Measurements from ENCODE around the gene HCAR2. TPM values are rescaled to one million over a fixed set of nuclear protein-coding genes. Genes with fewer than 3 reads are reported as not detected.

The HCAR2 gene
- 2.4 TPM in 1 of 2 replicates, not detected in the other for total RNA-seq

GRCh38 chr12:122702890-122703611 is at the start of gene HCAR2:
Gene HCAR2 (minus strand): TSS chr12:122703357. CDS start chr12:122703283, 74 bp downstream.

GRCh38 chr12:122752464-122753318 is 49.5 kb upstream of the HCAR2 start, which contains the start of gene DENR:
Gene DENR (plus strand): TSS chr12:122752824. CDS start chr12:122753702, 878 bp downstream.

GRCh38 chr12:122730215-122731014 is 27.3 kb upstream of the HCAR2 start, which contains the start of gene HCAR1:
Gene HCAR1 (minus strand): TSS chr12:122730844. CDS start chr12:122730339, 505 bp downstream.

GRCh38 chr12:122716658-122717057 is 13.5 kb upstream of the HCAR2 start, which contains the start of gene HCAR3:
Gene HCAR3 (minus strand): TSS chr12:122716811. CDS start chr12:122716737, 74 bp downstream.

Small RNA genes within 50 kb of the gene (small RNA-seq; reads per million reads assigned to genes)
- not detected for gene AC026333.2 (ENCODE audit: low replicate concordance)

Other genes with a start within 250 kb of the HCAR2 start
- 17.9 and 21.9 TPM in 2 replicates for gene ZCCHC8, start 202.4 kb downstream of the HCAR2 start, total RNA-seq
- gene RSRC2, start 176.4 kb downstream of the HCAR2 start, total RNA-seq: 42.5 and 44.2 TPM in 2 replicates
- 4.8 and 62.3 TPM in 2 replicates for gene KNTC1, start 176.1 kb downstream of the HCAR2 start, total RNA-seq
- 0.14 and 1.8 TPM in 2 replicates for gene HCAR3, start 13.5 kb upstream of the HCAR2 start, total RNA-seq
- gene HCAR1, start 27.5 kb upstream of the HCAR2 start, total RNA-seq: 0.66 and 0.72 TPM in 2 replicates
- gene DENR, start 49.5 kb upstream of the HCAR2 start, total RNA-seq: 39.6 and 54.7 TPM in 2 replicates
- 0.57 and 1.3 TPM in 2 replicates for gene CCDC62, start 71.2 kb upstream of the HCAR2 start, total RNA-seq
- gene HIP1R, start 132.1 kb upstream of the HCAR2 start, total RNA-seq: 9.6 and 15.6 TPM in 2 replicates
- 26.0 and 32.1 TPM in 2 replicates for gene VPS37B, start 192.8 kb upstream of the HCAR2 start, total RNA-seq